Measurements from ENCODE around the gene TPSB2. TPM values are rescaled to one million over a fixed set of nuclear protein-coding genes. Genes with fewer than 3 reads are reported as not detected.

Gene TPSB2
- total and polyA plus RNA-seq, 9 of the 15 experiments (the other 6 are each of a cell fraction or from before 2014, with no cell fraction given): 0.18 TPM; not detected in 8

DNA sequence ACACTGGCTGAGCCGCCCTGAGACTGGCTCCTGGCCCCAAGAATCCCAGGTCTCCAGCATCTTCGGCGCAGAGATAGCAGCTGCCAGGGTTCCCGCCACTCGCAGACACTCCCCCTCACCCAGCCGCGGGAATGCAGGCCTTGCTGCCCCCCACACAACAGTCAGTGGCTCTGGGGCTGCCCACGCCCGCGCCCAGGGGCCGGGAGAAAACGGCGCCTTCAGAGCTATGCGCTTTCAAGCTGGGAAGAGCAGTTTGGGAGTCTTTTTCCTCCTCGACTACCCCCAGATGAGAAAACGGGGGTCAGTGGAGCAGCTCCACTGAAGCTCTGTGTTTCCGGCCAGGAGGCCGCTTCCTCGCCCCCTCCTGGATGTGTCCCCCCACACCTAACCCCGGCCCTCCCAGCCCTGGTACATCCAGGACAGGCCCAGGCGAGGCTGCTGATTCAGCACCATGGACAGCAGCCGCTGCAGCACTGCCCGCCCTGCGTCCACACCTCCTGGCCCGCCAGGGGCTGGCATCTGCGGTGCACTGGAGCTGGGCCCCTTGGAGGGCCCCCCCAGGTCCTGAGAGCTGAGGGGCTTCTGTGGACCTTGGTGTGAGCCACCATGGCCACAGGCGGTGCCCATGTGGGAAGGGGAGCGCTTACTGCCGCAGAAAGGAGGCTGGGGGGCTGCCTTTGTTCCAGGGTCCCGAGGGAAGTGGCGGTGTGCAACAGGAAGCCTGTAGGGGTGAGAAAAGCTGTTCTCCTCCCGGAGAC, 41.4 kb downstream of the TPSB2 start (continued):
- TF ChIP-seq, protein P1, sequence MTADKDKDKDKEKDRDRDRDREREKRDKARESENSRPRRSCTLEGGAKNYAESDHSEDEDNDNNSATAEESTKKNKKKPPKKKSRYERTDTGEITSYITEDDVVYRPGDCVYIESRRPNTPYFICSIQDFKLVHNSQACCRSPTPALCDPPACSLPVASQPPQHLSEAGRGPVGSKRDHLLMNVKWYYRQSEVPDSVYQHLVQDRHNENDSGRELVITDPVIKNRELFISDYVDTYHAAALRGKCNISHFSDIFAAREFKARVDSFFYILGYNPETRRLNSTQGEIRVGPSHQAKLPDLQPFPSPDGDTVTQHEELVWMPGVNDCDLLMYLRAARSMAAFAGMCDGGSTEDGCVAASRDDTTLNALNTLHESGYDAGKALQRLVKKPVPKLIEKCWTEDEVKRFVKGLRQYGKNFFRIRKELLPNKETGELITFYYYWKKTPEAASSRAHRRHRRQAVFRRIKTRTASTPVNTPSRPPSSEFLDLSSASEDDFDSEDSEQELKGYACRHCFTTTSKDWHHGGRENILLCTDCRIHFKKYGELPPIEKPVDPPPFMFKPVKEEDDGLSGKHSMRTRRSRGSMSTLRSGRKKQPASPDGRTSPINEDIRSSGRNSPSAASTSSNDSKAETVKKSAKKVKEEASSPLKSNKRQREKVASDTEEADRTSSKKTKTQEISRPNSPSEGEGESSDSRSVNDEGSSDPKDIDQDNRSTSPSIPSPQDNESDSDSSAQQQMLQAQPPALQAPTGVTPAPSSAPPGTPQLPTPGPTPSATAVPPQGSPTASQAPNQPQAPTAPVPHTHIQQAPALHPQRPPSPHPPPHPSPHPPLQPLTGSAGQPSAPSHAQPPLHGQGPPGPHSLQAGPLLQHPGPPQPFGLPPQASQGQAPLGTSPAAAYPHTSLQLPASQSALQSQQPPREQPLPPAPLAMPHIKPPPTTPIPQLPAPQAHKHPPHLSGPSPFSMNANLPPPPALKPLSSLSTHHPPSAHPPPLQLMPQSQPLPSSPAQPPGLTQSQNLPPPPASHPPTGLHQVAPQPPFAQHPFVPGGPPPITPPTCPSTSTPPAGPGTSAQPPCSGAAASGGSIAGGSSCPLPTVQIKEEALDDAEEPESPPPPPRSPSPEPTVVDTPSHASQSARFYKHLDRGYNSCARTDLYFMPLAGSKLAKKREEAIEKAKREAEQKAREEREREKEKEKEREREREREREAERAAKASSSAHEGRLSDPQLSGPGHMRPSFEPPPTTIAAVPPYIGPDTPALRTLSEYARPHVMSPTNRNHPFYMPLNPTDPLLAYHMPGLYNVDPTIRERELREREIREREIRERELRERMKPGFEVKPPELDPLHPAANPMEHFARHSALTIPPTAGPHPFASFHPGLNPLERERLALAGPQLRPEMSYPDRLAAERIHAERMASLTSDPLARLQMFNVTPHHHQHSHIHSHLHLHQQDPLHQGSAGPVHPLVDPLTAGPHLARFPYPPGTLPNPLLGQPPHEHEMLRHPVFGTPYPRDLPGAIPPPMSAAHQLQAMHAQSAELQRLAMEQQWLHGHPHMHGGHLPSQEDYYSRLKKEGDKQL (CRISPR knock-in tag; IDR thresholded peaks at IDR 0.05; ENCODE audit: borderline replicate concordance): peak; percentile 94; the same call in 1 of the 2 replicates
- TF ChIP-seq ZNF253 (CRISPR knock-in tag; conservative IDR thresholded peaks at IDR 0.05) (no peak), BACH1 (tag; IDR thresholded peaks at IDR 0.05) (no peak), ZNF311 (CRISPR knock-in tag; IDR thresholded peaks at IDR 0.05) (no peak), MED1 (CRISPR knock-in tag; IDR thresholded peaks at IDR 0.05; ENCODE audit: borderline replicate concordance) (no peak), ZNF589 (CRISPR knock-in tag; IDR thresholded peaks at IDR 0.05; ENCODE audit: low read depth) (no peak), ZNF76 (CRISPR knock-in tag; IDR thresholded peaks at IDR 0.05; ENCODE audit: borderline replicate concordance) (no peak), HMG20A (CRISPR knock-in tag; conservative IDR thresholded peaks at IDR 0.05) (no peak), CHD1 (IDR thresholded peaks at IDR 0.05; ENCODE audit: low read length) (no peak), ZNF239 (CRISPR knock-in tag; IDR thresholded peaks at IDR 0.05) (no peak), ESRRA (IDR thresholded peaks at IDR 0.05; ENCODE audit: borderline replicate concordance, low read depth) (no peak), ESRRB (CRISPR knock-in tag; IDR thresholded peaks at IDR 0.05; ENCODE audit: borderline replicate concordance) (no peak), KDM4B (IDR thresholded peaks at IDR 0.05; ENCODE audit: borderline replicate concordance in 2 of 2, low read depth in 1 of 2) (no peak), CBX8 (IDR thresholded peaks at IDR 0.05; ENCODE audit: borderline replicate concordance, extremely low read depth, low read depth, low read length, poor library complexity, severe bottlenecking) (no peak), RFX5 (IDR thresholded peaks at IDR 0.05; ENCODE audit: low read depth, low read length) (no peak), CBX3 (IDR thresholded peaks at IDR 0.05; ENCODE audit: borderline replicate concordance in 1 of 2, low read length in 2 of 2) (no peak), POLR2A (conservative IDR thresholded peaks at IDR 0.05) (no peak), SRSF7 (optimal IDR thresholded peaks at IDR 0.05; ENCODE audit: low read depth, low read length) (no peak)
- TF ChIP-seq, protein P2, sequence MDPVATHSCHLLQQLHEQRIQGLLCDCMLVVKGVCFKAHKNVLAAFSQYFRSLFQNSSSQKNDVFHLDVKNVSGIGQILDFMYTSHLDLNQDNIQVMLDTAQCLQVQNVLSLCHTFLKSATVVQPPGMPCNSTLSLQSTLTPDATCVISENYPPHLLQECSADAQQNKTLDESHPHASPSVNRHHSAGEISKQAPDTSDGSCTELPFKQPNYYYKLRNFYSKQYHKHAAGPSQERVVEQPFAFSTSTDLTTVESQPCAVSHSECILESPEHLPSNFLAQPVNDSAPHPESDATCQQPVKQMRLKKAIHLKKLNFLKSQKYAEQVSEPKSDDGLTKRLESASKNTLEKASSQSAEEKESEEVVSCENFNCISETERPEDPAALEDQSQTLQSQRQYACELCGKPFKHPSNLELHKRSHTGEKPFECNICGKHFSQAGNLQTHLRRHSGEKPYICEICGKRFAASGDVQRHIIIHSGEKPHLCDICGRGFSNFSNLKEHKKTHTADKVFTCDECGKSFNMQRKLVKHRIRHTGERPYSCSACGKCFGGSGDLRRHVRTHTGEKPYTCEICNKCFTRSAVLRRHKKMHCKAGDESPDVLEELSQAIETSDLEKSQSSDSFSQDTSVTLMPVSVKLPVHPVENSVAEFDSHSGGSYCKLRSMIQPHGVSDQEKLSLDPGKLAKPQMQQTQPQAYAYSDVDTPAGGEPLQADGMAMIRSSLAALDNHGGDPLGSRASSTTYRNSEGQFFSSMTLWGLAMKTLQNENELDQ (CRISPR knock-in tag; IDR thresholded peaks at IDR 0.05; ENCODE audit: borderline replicate concordance): no peak

Measured in K562 (cell line).